WTC11 (cell line): ENCODE data around the gene SOCS1. TPM values are rescaled to one million over a fixed set of nuclear protein-coding genes. Genes with fewer than 3 reads are reported as not detected.

ENCODE experiments used
- ATAC-seq: fragments of 200-7000 bp; cut with Tn5 transposase; 2 replicates; pipeline ENCODE4 v1.10.0; 2021; ENCODE audit warnings: mild to moderate bottlenecking, moderate library complexity
- CTCF ChIA-PET: fragments of 300-600 bp; sonication (Branson Sonifier 250); formaldehyde crosslinking; loops from one replicate; lab custom pipeline; 2021; ENCODE audit warnings: antibody characterized with exemption; lab: Charles Lee
- POLR2A ChIA-PET: fragments of 350-600 bp; sonication (Branson Sonifier 250); formaldehyde crosslinking; loops from one replicate; lab custom pipeline; 2021; ENCODE audit warnings: antibody characterized with exemption; lab: Charles Lee
- DNase-seq: peaks from one replicate; pipeline ENCODE4 v3.0.0; 2021; ENCODE audit warnings: low spot score
- H3K27ac Mint-ChIP-seq: 2 replicates; pipeline ENCODE4 v1.8.0; 2021; ENCODE audit warnings: mixed read lengths
- H3K27me3 Mint-ChIP-seq: 2 replicates; pipeline ENCODE4 v1.8.0; 2021; ENCODE audit warnings: low read depth, mild to moderate bottlenecking, moderate library complexity, mixed read lengths
- H3K36me3 Mint-ChIP-seq: 2 replicates; pipeline ENCODE4 v1.8.0; 2021; ENCODE audit warnings: mixed read lengths
- H3K4me1 Mint-ChIP-seq: 2 replicates; pipeline ENCODE4 v1.8.0; 2022; ENCODE audit warnings: mixed read lengths
- H3K4me3 Mint-ChIP-seq: 2 replicates; pipeline ENCODE4 v1.8.0; 2021; ENCODE audit warnings: mild to moderate bottlenecking, moderate library complexity, mixed read lengths
- H3K9me3 Mint-ChIP-seq: 2 replicates; pipeline ENCODE4 v1.8.0; 2021; ENCODE audit warnings: mixed read lengths
- AR ChIP-seq: fragments of 250-450 bp; sonication (Bioruptor Pico); IDR thresholded peaks from 2 replicates; pipeline ENCODE4 v1.9.0; 2021; ENCODE audit warnings: mild to moderate bottlenecking
- ATF3 ChIP-seq: sonication (generic); formaldehyde crosslinking; conservative IDR thresholded peaks from 2 replicates; pipeline ENCODE4 v1.8.1; 2022; ENCODE audit warnings: mild to moderate bottlenecking, missing genetic modification reagents
- ESRRA ChIP-seq: sonication (generic); formaldehyde crosslinking; IDR thresholded peaks from 2 replicates; pipeline ENCODE4 v1.8.1; 2022; ENCODE audit warnings: mild to moderate bottlenecking, missing genetic modification reagents, borderline replicate concordance
- FOXP1 ChIP-seq: sonication (generic); formaldehyde crosslinking; IDR thresholded peaks from 2 replicates; pipeline ENCODE4 v1.8.0; 2022; ENCODE audit warnings: missing genetic modification reagents, mild to moderate bottlenecking, moderate library complexity, borderline replicate concordance
- MYBL2 ChIP-seq: sonication (generic); formaldehyde crosslinking; IDR thresholded peaks from 2 replicates; pipeline ENCODE4 v1.8.1; 2023; ENCODE audit warnings: mild to moderate bottlenecking, moderate library complexity, missing genetic modification reagents
- NR3C1 ChIP-seq: sonication (generic); formaldehyde crosslinking; conservative IDR thresholded peaks from 2 replicates; pipeline ENCODE4 v1.8.1; 2023; ENCODE audit warnings: low read depth, mild to moderate bottlenecking, missing genetic modification reagents
- TCF7 ChIP-seq: sonication (generic); formaldehyde crosslinking; IDR thresholded peaks from 2 replicates; pipeline ENCODE4 v1.8.0; 2022; ENCODE audit warnings: mild to moderate bottlenecking, low read depth, missing genetic modification reagents, moderate library complexity
- USF1 ChIP-seq: sonication (generic); formaldehyde crosslinking; IDR thresholded peaks from 2 replicates; pipeline ENCODE4 v1.8.0; 2022; ENCODE audit warnings: mild to moderate bottlenecking, missing genetic modification reagents
- ZNF219 ChIP-seq: sonication (generic); formaldehyde crosslinking; IDR thresholded peaks from 2 replicates; pipeline ENCODE4 v1.8.0; 2023; ENCODE audit warnings: missing genetic modification reagents, mild to moderate bottlenecking, borderline replicate concordance
- ZNF396 ChIP-seq: fragments of 250-450 bp; sonication (Bioruptor Pico); IDR thresholded peaks from 2 replicates; pipeline ENCODE4 v1.8.0; 2021; ENCODE audit warnings: mild to moderate bottlenecking, moderate library complexity, borderline replicate concordance
- ZNF532 ChIP-seq: fragments of 250-450 bp; sonication (Bioruptor Pico); IDR thresholded peaks from 2 replicates; pipeline ENCODE4 v1.9.0; 2021; ENCODE audit warnings: mild to moderate bottlenecking, borderline replicate concordance
- ZNF671 ChIP-seq: fragments of 250-450 bp; sonication (Bioruptor Pico); IDR thresholded peaks from 2 replicates; pipeline ENCODE4 v1.8.0; 2021; ENCODE audit warnings: mild to moderate bottlenecking
- total RNA-seq: library from RNA; stranded (reverse); gene quantifications from 3 replicates; pipeline ENCODE4 v1.2.3, GENCODE V29; 2021
- TF ChIP-seq, protein P1 (sequence below): fragments of 250-450 bp; sonication (Bioruptor Pico); IDR thresholded peaks from 2 replicates; pipeline ENCODE4 v1.8.0; 2021; ENCODE audit warnings: mild to moderate bottlenecking

The SOCS1 gene
- total RNA-seq, 1 experiment from 2014 or later = 62.3 TPM

GRCh38 chr16:11250091-11250785, 5.8 kb downstream of the SOCS1 start (continued):
- peak; percentile 7; the same call in 1 of the 2 replicates for TF ChIP-seq ZNF532 (CRISPR knock-in tag)

DNA sequence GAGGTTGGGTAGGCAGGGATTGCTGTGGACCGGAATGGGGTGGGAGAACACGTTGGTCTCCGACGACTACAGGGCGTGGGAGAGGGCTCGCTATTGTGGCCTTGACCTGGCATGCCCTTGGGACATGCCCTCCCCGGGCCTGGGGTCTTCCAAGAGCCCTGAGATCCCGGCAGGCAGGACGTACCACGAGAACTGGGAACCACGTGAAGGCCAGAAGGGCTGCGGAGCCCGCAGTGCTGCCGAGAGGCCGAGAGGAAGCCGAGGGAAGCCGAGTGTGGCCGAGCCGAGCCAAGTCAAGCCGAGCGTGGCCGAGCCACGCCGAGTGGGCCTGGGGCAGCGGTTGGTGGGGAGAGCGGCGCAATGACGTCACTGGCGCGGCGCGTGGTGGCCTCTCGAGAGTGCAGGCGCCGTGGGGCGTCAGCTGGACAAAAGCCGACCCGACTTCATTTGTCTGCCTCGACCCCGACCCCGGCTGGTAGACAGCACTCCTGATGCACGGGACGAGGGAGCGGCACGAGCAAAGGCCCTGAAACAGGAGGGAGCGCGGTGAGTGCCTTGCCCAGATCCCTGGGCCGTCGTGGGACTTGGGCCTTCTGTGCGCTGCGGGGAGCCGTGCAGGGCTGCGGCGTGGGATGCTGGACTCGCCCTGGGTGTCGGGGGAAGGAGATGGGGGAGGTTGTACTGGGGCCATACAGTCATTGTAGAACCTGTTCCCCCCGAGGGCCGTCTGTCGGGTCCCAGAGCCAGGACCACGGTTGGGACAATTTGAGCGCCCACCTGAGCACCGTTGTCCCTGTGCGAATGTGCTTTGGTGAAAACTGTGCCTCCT, 6.6 kb downstream of the SOCS1 start:
- ChIA-PET POLR2A (interaction anchor here (0.6 kb wide), 1 partner anchor 116 kb away, joined by 5 read pairs; no protein-coding TSS in a partner anchor), CTCF (interaction anchor here (1.1 kb wide), 1 partner anchor 278 kb away, joined by 4 read pairs; no protein-coding TSS in a partner anchor)
- TF ChIP-seq ATF3 = peak; percentile 64; the same call in 1 of the 2 replicates
- 0 out of 2 replicates have a peak, but pooled peaks have one; percentile 34 for TF ChIP-seq TCF7 (CRISPR knock-in tag)
- TF ChIP-seq USF1 (CRISPR knock-in tag) = no peak
- TF ChIP-seq, protein P1, sequence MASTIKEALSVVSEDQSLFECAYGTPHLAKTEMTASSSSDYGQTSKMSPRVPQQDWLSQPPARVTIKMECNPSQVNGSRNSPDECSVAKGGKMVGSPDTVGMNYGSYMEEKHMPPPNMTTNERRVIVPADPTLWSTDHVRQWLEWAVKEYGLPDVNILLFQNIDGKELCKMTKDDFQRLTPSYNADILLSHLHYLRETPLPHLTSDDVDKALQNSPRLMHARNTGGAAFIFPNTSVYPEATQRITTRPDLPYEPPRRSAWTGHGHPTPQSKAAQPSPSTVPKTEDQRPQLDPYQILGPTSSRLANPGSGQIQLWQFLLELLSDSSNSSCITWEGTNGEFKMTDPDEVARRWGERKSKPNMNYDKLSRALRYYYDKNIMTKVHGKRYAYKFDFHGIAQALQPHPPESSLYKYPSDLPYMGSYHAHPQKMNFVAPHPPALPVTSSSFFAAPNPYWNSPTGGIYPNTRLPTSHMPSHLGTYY (CRISPR knock-in tag) = no peak
- peak; percentile 64; the same call in 1 of the 2 replicates for TF ChIP-seq MYBL2 (CRISPR knock-in tag)
- no peak for TF ChIP-seq NR3C1 (CRISPR knock-in tag)
- 0 out of 2 replicates have a peak, but pooled peaks have one; percentile 4 for TF ChIP-seq ZNF671
- no peak for TF ChIP-seq ZNF396 (CRISPR knock-in tag)
- TF ChIP-seq ESRRA (CRISPR knock-in tag) = peak; percentile 38; the same call in 1 of the 2 replicates
- TF ChIP-seq FOXP1 (CRISPR knock-in tag) = peak; percentile 57; the same call in 1 of the 2 replicates
- DNase-seq (no peak), ATAC-seq (peak; percentile 10)
- Mint-ChIP-seq H3K4me1 (peaks cover 32% of the 10 kb centered on the region), H3K9me3 (no peaks in the 10 kb centered on the region), H3K36me3 (peaks cover 17% of the 10 kb centered on the region), H3K27me3 (no peaks in the 10 kb centered on the region), H3K27ac (peak overlapping the region; percentile 84), H3K4me3 (no peak overlapping the region)

DNA sequence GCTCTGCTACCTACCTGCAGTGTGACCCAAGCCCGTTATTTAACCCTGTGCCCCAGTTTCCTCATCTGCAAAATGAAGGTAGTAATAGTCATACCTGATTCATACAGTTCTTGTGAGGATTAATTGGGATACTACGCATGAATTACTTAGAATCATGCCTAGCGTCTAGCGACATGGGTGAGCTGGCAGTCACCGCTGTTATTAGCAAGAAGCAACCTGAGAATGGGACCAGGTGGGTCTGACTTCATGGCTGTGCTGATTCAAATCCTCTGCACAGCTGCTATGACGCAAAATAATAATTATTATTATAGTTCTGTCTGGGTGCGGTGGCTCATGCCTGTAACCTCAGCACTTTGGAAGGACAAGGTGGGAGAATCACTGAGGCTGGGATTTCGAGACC, 7.9 kb downstream of the SOCS1 start:
- Mint-ChIP-seq H3K27ac (no peak overlapping the region), H3K4me1 (peaks cover 22% of the 10 kb centered on the region), H3K9me3 (no peaks in the 10 kb centered on the region), H3K4me3 (no peak overlapping the region), H3K36me3 (peaks cover 6% of the 10 kb centered on the region), H3K27me3 (no peaks in the 10 kb centered on the region)
- CTCF ChIA-PET = interaction anchor here (0.9 to 2.7 kb wide), 2 partner anchors 8 to 124 kb away, joined by 3 to 16 read pairs; partner anchors contain the start of gene SOCS1
- ATAC-seq (no peak), DNase-seq (no peak)
- POLR2A ChIA-PET = interaction anchor here (0.7 kb wide), 1 partner anchor 8 kb away, joined by 4 read pairs; the partner anchor contains the start of gene SOCS1
- TF ChIP-seq ZNF396 (CRISPR knock-in tag) = no peak
- no peak for TF ChIP-seq AR (CRISPR knock-in tag)
- TF ChIP-seq ZNF219 (CRISPR knock-in tag) = no peak
